A673 (cell line): ENCODE measurements around the gene APOBEC4. TPM values are rescaled to one million over a fixed set of nuclear protein-coding genes. Genes with fewer than 3 reads are reported as not detected.
"Not testable (repeated sequence)": the region's sequence is repeated elsewhere in the genome, so short reads cannot be mapped to it uniquely, and the experiment has no call there.

Experiments
- BruUV-seq: library from RNA; stranded (reverse); fragments of 400-500 nt; replicated peaks from 2 replicates; lab custom pipeline; 2021; lab: Mats Ljungman, UMichigan
- CTCF ChIA-PET: fragments of 300-600 bp; sonication (Branson Sonifier 250); formaldehyde crosslinking; loops from one replicate; lab custom pipeline; 2022; ENCODE audit warnings: antibody characterized with exemption; lab: Charles Lee
- POLR2A ChIA-PET: fragments of 300-600 bp; sonication (Branson Sonifier 250); formaldehyde crosslinking; loops from one replicate; lab custom pipeline; 2022; ENCODE audit warnings: antibody characterized with exemption; ENCODE audit not compliant: low non-redundant PET; lab: Charles Lee
- DNase-seq: peaks from one replicate; pipeline ENCODE4 v3.0.0-alpha.2; 2015; ENCODE audit warnings: low spot score
- H3K27ac ChIP-seq: fragments of 200-600 bp; sonication (generic); 2 replicates; pipeline ENCODE4 v1.5.1; 2016; ENCODE audit warnings: mixed run types, low read depth, mild to moderate bottlenecking, mixed read lengths, antibody characterized with exemption, low read length; ENCODE audit not compliant: poor library complexity, severe bottlenecking
- H3K27me3 ChIP-seq: fragments of 200-600 bp; sonication (generic); replicated peaks from 2 replicates; pipeline ENCODE4 v1.6.1; 2017; ENCODE audit warnings: mixed run types, low read depth, mild to moderate bottlenecking, mixed read lengths, antibody characterized with exemption, low read length; ENCODE audit not compliant: insufficient read depth, poor library complexity
- H3K36me3 ChIP-seq: fragments of 200-600 bp; sonication (generic); 2 replicates; pipeline ENCODE4 v1.6.1; 2016; ENCODE audit warnings: mixed run types, mild to moderate bottlenecking, mixed read lengths, antibody characterized with exemption, low read length; ENCODE audit not compliant: insufficient read depth, poor library complexity, severe bottlenecking
- H3K4me1 ChIP-seq: fragments of 200-600 bp; sonication (generic); 2 replicates; pipeline ENCODE4 v1.6.1; 2017; ENCODE audit warnings: mixed run types, mild to moderate bottlenecking, mixed read lengths, antibody characterized with exemption, low read length; ENCODE audit not compliant: insufficient read depth, poor library complexity, severe bottlenecking
- H3K4me3 ChIP-seq: fragments of 200-600 bp; sonication (generic); 2 replicates; pipeline ENCODE4 v1.5.1; 2016; ENCODE audit warnings: low read depth, mixed run types, mild to moderate bottlenecking, mixed read lengths, low read length; ENCODE audit not compliant: poor library complexity, severe bottlenecking
- H3K9me3 ChIP-seq: fragments of 200-600 bp; sonication (generic); 2 replicates; pipeline ENCODE4 v1.6.1; 2016; ENCODE audit warnings: mixed run types, low read depth, mild to moderate bottlenecking, mixed read lengths, antibody characterized with exemption, low read length; ENCODE audit not compliant: poor library complexity, severe bottlenecking
- EZH2 ChIP-seq: fragments of 200-600 bp; sonication (generic); IDR thresholded peaks from 2 replicates; pipeline ENCODE4 v1.6.1; 2017; ENCODE audit warnings: borderline replicate concordance, low read depth, mild to moderate bottlenecking, mixed read lengths, antibody characterized with exemption, low read length; ENCODE audit not compliant: poor library complexity, severe bottlenecking
- intact Hi-C: fragments of 100-400 bp; cut with micrococcal nuclease; formaldehyde crosslinking; loops from one replicate; pipeline ENCODE4 v1.10.0; 2022; ENCODE audit not compliant: unreplicated experiment
- total RNA-seq: library from RNA; stranded (reverse); gene quantifications from 2 replicates; pipeline ENCODE4 v1.2.3, GENCODE V29; 2021
- TF ChIP-seq, protein P1 (sequence below): fragments of 300-800, 200-600 bp; sonication (generic); conservative IDR thresholded peaks from 2 replicates; pipeline ENCODE4 v1.5.1; 2017; ENCODE audit warnings: low read depth, mild to moderate bottlenecking, antibody characterized with exemption, low read length, moderate library complexity, mixed read lengths

Gene APOBEC4
- total RNA-seq, 1 experiment from 2014 or later: not detected

DNA sequence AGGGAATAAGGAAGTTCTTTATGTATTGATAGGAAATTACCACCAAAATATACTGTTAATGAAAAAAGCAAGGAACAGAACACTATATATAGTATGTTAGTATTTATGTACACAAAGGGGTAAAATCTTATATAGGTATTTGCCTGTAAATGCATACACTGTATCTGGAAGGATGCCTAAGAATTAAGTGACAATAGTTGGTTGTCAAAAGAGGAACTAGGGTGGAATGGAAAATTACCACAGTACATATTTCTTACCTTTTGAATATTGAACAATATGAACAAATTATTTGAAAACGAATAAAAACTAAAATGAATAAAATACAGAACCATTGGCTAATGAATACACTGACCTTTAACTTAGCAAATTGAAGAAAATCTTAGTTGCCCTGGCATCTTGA is 31.1 kb downstream of the APOBEC4 start:
- ChIA-PET CTCF (no interaction called here), POLR2A (no interaction called here)
- H3K36me3 ChIP-seq: peaks cover 15% of the 10 kb centered on the region
- intact Hi-C loops: loop anchor here (10.0 kb wide), 1 partner anchor 337 kb away; no protein-coding TSS in a partner anchor
- no peak overlapping the region for H3K27ac ChIP-seq
- H3K4me3 ChIP-seq: no peak overlapping the region
- DNase-seq: no peak
- no peak for TF ChIP-seq EZH2
- TF ChIP-seq, protein P1, sequence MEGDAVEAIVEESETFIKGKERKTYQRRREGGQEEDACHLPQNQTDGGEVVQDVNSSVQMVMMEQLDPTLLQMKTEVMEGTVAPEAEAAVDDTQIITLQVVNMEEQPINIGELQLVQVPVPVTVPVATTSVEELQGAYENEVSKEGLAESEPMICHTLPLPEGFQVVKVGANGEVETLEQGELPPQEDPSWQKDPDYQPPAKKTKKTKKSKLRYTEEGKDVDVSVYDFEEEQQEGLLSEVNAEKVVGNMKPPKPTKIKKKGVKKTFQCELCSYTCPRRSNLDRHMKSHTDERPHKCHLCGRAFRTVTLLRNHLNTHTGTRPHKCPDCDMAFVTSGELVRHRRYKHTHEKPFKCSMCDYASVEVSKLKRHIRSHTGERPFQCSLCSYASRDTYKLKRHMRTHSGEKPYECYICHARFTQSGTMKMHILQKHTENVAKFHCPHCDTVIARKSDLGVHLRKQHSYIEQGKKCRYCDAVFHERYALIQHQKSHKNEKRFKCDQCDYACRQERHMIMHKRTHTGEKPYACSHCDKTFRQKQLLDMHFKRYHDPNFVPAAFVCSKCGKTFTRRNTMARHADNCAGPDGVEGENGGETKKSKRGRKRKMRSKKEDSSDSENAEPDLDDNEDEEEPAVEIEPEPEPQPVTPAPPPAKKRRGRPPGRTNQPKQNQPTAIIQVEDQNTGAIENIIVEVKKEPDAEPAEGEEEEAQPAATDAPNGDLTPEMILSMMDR: no peak
- no peaks in the 10 kb centered on the region for H3K27me3 ChIP-seq
- H3K4me1 ChIP-seq: no peaks in the 10 kb centered on the region
- no TSS peak for BruUV-seq
- no peaks in the 10 kb centered on the region for H3K9me3 ChIP-seq

DNA sequence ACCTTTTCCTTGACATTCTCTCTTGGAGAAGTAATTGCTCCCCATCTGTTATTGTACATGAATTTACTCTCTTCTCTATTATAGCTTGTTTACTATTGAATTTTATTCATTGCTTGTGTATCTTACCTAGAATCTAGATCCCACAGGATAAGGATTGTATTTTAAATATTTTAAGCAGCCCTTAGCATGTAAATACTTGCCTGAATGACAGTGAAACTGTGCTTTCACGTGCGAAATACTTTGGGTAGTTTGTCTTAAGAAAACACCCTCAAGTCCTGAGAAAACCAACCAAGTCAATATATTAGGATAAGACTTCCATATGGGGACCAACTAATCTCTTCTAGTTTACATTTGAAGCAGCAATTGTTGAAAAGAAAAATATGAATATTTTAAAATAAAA is 32.8 kb downstream of the APOBEC4 start:
- no peaks in the 10 kb centered on the region for H3K9me3 ChIP-seq
- no peaks in the 10 kb centered on the region for H3K4me1 ChIP-seq
- ChIA-PET POLR2A (no interaction called here), CTCF (no interaction called here)
- no peak overlapping the region for H3K4me3 ChIP-seq
- H3K27me3 ChIP-seq: no peaks in the 10 kb centered on the region
- no peak overlapping the region for H3K27ac ChIP-seq
- BruUV-seq: no TSS peak
- TF ChIP-seq EZH2: no peak
- TF ChIP-seq, protein P1: no peak
- DNase-seq: no peak
- no peaks in the 10 kb centered on the region for H3K36me3 ChIP-seq
- intact Hi-C loops: loop anchor here (10.0 kb wide), 1 partner anchor 336 kb away; no protein-coding TSS in a partner anchor

GRCh38 chr1:183619781-183620180 is 33.3 kb downstream of the APOBEC4 start:
- POLR2A ChIA-PET: no interaction called here
- CTCF ChIA-PET: no interaction called here
- Histone ChIP-seq H3K27me3 (no peaks in the 10 kb centered on the region), H3K27ac (no peak overlapping the region), H3K36me3 (no peaks in the 10 kb centered on the region), H3K4me3 (no peak overlapping the region), H3K9me3 (no peaks in the 10 kb centered on the region), H3K4me1 (no peaks in the 10 kb centered on the region)
- intact Hi-C loops: loop anchor here (10.0 kb wide), 1 partner anchor 335 kb away; no protein-coding TSS in a partner anchor
- TF ChIP-seq EZH2: no peak
- TF ChIP-seq, protein P1: no peak
- DNase-seq: no peak
- no TSS peak for BruUV-seq

GRCh38 chr1:183618202-183618601 is 34.9 kb downstream of the APOBEC4 start:
- H3K4me1 ChIP-seq, H3K27ac ChIP-seq, H3K27me3 ChIP-seq, CTCF ChIA-PET, intact Hi-C loops, H3K4me3 ChIP-seq, DNase-seq, POLR2A ChIA-PET, H3K36me3 ChIP-seq, H3K9me3 ChIP-seq, BruUV-seq: not testable (repeated sequence)

GRCh38 chr1:183612975-183613374 is 40.1 kb downstream of the APOBEC4 start:
- BruUV-seq, H3K4me3 ChIP-seq, intact Hi-C loops, H3K4me1 ChIP-seq, H3K27ac ChIP-seq, H3K9me3 ChIP-seq, H3K27me3 ChIP-seq, H3K36me3 ChIP-seq, CTCF ChIA-PET, POLR2A ChIA-PET, DNase-seq: not testable (repeated sequence)
